GM19324 (cell line): Measurements from ENCODE around the gene CTNNA1.
"Not testable (repeated sequence)": the region's sequence is repeated elsewhere in the genome, so short reads cannot be mapped to it uniquely, and the experiment has no call there.

ENCODE experiments used
- ATAC-seq: cut with Tn5 transposase; IDR thresholded peaks from one replicate; pipeline ENCODE4 v1.9.1; 2021; ENCODE audit warnings: mild to moderate bottlenecking, moderate library complexity; ENCODE audit not compliant: unreplicated experiment, low FRiP score

Gene CTNNA1

DNA sequence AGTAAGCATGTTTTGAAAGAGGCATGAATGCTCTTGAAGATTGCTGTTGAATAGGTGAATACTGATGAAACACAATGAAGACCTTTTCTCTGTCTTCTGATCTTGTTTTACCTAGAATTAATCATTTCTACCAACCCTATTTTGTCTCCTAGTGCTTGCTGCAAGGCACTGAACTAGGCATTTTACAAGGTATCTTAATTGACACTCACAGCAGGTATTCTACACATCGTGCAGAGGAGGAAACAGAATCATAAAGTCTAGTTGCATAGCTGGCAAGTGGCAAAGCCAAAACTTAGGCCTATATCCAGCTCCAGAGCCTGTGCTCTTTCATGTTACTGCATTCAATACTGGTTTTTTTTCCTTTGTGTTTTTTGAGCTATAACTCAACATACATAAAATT lies 50.7 kb downstream of the CTNNA1 start:
- no peak for ATAC-seq

DNA sequence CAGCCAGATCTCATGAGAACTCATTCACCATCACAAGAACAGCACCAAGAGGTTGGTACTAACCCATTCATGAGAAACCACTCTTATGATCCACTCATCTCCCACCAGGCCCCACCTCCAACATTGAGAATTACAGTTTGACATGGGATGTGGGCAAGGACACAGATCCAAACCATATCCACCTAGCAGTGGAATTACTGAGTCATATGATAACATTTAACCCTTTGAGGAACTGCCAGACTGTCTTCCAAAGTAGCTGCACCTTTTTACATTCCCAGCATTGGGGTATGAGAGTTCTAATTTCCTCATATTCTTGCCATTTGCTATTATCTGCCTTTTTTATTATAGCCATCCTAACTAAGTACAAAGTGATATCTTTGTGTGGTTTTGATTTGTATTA lies 51.9 kb downstream of the CTNNA1 start:
- ATAC-seq, result no peak

DNA sequence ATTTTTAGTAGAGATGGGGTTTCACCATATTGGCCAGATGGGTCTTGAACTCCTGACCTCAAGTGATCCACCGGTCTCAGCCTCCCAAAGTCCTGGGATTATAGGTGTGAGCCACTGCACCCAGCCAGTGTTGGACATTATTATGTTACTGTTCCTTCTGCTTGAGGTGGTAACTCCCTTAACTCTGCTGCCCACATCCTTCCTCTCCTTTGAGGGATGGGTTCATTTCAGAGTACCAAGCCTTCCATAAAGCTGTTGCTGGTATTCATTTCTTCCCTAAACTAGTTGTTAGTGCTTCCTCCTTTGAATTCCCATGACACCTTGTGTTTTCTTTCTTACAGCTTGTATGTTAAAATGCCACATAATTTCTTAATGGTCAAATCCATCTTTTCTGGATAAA lies 54.0 kb downstream of the CTNNA1 start:
- ATAC-seq, result no peak

DNA sequence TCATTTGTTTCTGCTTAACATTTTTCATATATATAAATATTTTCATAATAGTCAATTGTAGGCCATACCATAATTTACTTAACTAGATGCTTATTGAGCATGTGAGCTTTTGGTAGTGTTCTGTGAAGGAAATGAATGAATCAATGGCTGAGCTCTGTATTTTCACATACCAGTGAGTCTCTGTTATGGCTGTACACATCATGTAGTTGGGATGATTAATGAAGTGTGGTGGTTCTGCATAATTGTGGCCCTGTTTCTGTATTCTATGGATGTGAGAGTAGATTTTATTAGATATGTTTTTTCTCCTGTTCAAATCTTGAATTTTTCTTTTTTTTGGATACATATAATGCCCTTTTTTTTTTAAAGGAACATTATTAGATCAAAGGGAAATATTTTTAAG lies 56.2 kb downstream of the CTNNA1 start:
- ATAC-seq, result no peak

DNA sequence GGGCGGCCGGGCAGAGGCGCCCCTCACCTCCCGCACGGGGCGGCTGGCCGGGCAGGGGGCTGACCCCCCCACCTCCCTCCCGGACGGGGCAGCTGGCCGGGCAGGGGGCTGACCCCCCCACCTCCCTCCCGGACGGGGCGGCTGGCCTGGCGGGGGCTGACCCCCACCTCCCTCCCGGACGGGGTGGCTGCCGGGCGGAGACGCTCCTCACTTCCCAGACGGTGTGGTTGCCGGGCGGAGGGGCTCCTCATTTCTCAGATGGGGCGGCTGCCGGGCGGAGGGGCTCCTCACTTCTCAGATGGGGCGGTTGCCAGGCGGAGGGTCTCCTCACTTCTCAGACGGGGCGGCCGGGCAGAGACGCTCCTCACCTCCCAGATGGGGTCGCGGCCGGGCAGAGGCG lies 57.6 kb downstream of the CTNNA1 start:
- ATAC-seq, result not testable (repeated sequence)

DNA sequence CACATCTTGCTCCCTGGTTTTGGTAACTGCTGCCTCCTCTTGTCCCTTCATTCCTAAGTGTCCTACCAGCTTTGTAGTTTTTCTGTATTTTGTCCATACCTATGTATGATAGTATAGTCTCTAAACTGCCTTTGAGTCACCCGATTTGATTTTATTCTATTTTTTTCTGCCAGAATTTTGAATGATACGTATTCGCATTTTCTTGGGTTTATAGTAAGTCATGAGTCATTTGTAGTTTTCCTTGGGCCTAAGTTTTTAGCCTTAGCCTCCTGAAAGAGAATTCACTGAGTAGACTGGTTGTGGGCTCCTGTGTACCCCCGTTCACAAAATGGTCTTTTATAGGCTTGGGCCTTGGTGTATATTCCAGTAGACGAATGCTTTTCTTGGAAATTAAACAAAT lies 62.3 kb downstream of the CTNNA1 start:
- no peak for ATAC-seq

DNA sequence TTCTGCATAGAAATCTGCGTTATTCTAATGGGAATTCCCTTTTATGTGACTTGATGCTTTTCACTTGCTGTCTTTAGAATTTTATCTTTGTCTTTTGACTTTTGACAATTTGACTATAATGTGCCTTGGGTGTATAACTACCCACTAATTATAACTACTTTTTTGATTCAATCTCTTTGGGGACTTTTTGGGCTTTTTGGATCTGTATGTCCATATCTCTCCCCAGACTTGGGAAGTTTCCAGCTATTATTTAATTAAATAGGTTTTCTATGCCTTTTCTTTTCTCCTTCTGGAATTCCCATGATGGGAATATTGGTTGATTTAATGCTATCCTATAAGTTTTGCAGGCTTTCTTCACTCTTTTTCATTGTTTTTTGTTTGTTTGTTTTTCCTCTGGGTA lies 64.0 kb downstream of the CTNNA1 start:
- no peak for ATAC-seq

DNA sequence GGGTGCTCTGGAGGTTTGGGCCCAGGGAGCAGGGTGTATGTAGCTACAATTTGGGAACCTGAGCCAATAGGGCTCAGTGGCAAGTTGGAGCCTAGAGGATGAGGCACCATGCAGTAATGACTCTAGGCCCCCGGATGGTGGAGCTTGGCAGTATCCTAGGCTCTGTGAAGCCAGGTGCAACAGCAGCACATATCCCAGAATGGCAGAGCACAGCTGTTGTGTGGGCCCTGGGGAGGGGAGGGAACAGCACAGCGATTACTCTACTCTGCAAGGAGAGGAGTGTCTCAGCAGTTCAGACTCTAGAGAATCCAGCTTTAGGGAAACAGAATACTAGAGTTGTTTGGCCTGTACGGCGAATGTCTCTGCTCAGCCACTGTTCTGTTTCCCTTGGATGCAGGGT lies 65.9 kb downstream of the CTNNA1 start:
- ATAC-seq, result no peak

DNA sequence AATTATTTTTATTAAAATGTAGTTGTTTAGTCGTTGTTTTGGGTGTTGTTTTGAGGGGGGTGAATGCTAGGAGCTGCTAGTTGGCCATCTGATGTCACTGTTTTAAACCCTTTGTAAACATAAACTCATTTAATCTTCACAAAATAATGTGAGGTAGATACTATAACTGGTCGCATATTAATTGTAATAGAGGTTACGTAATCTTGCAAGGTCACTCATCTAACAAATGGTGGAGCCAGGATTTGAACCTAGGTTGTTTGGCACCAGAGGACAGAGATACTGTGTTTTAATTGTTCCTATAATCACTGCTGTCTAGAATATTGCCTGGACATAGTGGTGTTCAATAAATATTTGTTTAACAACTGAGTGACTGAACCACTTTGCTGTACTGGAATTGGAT lies 67.5 kb downstream of the CTNNA1 start:
- no peak for ATAC-seq

DNA sequence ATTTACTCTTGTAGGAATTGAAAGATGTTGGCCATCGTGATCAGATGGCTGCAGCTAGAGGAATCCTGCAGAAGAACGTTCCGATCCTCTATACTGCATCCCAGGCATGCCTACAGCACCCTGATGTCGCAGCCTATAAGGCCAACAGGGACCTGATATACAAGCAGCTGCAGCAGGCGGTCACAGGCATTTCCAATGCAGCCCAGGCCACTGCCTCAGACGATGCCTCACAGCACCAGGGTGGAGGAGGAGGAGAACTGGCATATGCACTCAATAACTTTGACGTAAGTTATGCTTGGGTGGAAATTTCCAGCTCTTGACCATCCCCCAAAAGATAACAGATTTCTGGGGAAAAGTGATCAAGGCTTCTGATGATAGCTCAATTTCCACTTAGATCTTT lies 71.3 kb downstream of the CTNNA1 start:
- ATAC-seq, result no peak

DNA sequence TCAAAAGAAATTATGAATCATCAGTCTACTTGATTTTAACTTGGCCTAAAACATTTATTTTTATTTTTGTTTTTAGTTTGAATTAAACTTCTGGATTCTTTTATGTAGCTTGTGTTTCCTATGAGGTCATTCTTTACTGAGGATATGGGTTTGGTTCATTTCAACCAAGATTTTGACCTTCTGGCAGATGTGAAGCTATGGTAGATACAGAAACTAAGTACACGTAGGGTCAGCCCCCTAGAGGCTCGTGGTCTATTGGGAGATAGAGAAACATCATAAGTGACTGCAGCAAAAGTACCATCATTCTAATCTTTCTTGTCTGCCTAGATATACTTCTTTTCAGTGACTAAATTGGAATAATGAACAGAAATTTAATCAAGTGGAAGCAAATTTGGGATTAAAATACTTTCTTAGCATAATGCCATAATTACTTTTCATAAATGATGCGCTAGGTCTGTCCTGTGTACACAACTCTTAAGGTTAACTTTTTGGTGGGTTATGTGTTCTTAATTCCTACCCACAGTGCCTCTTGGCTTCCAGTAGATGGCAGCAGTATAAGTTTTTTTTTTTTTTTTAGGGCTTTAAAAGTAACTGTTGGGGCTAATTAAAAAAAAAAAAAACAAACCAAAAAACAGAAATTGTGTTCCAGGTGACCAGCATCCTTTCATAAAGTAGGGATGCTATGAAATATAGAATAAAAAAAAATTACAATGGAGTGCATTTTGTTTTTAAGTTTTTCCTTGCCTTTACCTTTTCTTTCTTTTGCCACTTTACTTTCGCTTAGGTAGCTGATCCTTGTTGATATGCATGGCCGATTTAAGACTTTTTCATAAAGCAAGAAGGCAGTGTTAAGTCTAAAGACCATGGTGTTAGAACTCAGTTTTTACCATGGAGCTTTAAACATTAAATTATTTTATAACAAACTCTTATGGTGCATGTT lies 72.0 kb downstream of the CTNNA1 start:
- no peak for ATAC-seq

DNA sequence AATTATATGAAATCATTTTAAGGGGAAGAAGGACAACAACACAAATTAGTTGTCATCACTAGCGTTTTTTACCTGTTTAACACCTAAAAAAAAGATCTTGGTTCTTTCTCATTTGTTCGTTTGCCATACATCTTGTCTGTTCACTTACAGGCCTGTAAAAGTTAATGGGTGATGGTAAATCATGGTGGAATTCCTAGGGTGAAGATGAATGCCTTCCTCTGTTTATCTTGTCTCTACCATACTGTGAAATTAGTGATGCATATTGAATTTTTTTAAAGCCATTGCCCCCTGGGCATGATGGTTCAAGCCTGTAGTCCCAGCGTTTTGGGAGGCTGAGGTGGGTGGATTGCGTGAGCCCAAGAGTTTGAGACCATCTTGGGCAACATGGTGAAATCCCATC lies 75.3 kb downstream of the CTNNA1 start:
- no peak for ATAC-seq

DNA sequence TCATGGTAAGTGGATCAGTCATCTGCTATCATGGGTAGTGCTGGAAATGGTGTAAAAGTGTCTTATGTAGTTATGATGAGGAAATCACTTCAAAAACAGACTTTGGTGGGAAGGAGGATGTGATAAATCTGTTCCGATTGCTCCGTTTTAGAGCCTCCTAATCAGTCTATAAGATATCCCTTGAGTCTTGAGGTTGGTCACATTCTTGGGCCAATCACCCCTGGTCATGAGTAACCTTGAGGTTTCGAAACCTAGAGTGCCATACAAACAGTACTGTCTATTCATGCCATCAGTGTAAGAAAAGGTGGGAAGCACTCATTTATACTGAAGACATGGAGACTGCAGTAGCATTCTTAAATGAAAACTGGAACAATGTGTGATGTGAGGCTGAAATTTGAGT lies 76.1 kb downstream of the CTNNA1 start:
- no peak for ATAC-seq

DNA sequence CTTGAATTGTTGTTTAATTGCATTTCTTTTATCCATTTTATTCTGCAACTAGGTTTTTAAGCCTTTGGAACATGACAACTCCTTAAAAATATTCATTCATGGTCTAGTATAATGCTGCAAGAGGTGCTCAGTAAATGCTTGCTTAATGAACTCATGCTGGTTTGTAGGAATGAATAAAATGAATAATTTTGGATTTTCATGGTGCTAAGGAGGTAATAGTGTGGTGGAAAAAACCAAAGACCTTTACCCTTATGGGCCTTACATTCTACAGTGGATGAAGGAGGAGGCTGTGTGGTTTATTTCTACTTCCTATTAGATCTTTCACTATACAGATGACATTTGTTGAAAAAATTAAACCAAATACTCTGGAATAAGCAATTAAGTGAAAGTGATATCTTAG lies 78.5 kb downstream of the CTNNA1 start:
- ATAC-seq, result no peak

DNA sequence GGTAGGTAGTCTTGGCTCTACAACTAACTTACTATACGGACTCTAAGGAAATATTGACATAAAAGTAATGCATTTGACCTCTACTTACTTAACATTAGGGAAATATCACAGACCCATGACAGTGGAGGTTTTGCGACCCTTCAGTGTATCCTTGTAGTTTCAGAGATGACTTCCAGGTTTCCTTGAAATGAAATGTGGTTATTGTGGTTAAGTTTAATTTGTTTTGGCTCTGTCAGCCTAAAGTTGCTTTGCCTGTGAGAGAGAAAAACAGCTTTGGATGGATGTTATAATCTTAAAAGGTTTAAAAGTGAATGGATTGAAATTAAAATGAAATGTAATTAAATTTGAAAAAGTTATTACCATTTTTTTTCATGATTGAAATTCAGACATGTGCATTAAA lies 79.0 kb downstream of the CTNNA1 start:
- no peak for ATAC-seq

DNA sequence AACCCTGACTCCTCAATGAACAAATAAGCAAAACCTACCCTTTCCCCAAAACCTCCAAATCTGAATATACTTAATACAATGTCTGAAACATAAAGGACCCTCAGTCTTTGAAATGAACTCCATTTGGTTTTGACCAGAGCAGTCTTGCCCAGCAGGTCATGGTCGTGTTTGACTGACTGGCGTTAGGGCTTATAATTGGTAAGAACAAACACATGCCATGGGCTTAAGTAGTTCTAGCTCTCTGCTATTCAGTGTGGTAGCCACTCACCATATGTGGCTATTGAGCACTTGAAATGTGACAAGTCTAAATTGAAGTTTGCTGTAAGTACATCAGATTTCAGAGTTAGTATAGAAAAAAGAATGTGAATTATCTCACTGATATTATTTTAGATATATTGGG lies 79.9 kb downstream of the CTNNA1 start:
- no peak for ATAC-seq

DNA sequence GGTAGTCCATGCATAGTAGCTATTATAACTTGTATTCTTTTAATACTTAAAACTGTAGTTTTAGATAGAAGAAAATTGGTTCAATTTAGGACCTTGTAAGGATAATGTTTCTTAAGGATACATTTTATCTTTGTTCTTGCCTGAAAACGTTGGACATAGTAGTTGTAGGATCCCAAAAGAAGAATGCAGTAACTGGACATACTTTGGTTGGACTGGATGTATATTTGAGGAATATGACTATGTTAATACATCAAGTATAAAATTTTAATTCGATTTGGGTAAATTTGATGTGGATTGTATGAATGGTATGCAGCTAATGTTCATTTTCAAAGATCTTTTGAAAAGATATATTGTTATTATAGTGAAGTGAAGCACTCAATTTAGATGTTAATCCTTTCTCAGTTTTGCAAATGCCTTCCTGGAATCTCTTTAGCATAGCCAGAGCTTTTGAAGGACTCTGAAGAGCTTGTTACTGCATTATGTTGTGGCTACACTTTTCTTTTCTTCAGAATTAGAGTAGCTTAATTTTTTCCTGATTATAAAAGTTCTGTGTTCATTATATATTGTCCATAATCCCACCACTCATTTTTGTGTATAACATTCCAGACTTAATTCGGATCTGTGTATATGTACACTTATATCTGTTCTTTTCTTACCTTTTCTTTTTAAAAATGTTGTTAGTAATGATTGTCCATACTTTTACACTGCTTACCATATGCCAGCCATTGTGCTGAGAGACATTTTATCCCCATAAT lies 80.7 kb downstream of the CTNNA1 start:
- no peak for ATAC-seq

DNA sequence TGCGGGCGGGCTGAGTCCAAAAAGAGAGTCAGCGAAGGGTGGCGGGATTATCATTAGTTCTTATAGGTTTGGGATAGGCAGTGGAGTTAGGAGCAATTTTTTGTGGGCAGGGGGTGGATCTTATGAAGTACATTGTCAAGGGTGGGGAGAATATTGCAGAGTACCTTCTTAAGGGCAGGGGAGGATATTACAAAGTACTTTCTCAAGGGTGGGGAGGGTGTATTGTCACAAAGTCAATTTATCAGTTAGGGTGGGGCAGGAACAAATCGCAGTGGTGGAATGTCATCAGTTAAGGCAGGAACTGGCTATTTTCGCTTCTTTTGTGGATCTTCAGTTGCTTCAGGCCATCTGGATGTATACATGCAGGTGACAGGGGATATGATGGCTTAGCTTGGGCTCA lies 81.6 kb downstream of the CTNNA1 start:
- not testable (repeated sequence) for ATAC-seq

DNA sequence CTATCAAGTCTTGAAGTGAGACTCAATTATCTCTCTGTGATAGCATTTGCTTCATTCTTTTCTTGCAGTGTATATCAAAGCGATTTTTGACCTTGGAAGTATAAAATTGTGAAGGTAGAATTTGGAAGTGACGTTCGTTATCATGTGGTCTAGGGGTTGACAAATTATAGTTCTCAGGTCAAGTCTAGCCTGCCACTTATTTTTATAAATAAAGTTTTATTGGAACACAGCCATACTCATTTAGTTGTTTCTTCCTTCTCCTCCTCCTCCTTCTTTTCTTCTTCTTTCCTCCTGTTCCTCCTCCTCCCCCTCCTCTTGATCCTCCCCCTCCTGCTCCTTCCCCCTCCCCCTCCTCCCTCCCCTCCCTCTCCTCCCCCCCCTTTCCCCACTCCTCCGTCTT lies 83.9 kb downstream of the CTNNA1 start:
- no peak for ATAC-seq

DNA sequence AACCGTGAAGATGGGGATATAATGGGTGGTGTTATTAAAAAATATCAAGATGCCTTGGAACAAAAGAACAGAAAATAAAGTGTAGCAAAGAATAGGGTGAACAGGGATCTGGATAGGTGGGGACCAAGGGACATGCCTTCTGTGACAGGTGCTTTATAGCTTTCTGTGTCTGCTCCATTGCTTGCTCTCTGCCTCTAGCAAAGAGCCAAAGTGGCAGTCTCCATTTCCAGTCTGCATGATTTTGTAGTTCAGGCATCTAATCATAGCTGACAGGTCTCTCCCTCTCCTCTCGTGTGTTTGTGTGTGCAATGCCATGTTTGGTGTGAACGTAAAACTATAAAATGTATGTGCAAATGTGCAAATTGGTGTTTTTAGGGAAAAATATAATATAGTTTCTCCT lies 86.9 kb downstream of the CTNNA1 start:
- no peak for ATAC-seq

DNA sequence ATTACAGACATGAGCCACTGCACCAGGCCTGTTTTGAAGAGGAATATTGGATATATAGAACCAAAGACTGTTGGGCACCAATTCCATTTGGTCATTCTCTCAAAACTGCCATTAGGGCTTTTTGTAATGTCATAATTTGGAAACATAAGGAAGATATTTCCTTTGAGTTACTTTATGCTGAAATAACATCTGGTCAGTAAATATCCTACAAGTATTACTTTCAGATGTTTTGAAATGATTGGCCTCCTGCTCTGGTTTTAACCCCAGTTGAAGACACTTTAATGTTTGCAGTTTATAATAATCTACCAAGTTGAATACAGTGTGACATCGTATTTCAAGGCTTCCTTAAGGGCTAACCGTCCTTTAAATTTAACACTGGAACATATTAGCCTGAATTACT lies 88.3 kb downstream of the CTNNA1 start:
- no peak for ATAC-seq
